HG02943 (cell line): ENCODE measurements around the gene GFRA1.
"Not testable (repeated sequence)": the region's sequence is repeated elsewhere in the genome, so short reads cannot be mapped to it uniquely, and the experiment has no call there.

Experiments
- ATAC-seq: cut with Tn5 transposase; IDR thresholded peaks from one replicate; pipeline ENCODE4 v1.9.1; 2021; ENCODE audit warnings: mild to moderate bottlenecking, low read depth, moderate library complexity; ENCODE audit not compliant: unreplicated experiment

GFRA1 gene

GRCh38 chr10:116165941-116166340 is 107.1 kb downstream of the GFRA1 start:
- ATAC-seq: not testable (repeated sequence)

- ATAC-seq: no peak
Measured at GRCh38 chr10:116164291-116164690, 108.7 kb downstream of the GFRA1 start.

DNA sequence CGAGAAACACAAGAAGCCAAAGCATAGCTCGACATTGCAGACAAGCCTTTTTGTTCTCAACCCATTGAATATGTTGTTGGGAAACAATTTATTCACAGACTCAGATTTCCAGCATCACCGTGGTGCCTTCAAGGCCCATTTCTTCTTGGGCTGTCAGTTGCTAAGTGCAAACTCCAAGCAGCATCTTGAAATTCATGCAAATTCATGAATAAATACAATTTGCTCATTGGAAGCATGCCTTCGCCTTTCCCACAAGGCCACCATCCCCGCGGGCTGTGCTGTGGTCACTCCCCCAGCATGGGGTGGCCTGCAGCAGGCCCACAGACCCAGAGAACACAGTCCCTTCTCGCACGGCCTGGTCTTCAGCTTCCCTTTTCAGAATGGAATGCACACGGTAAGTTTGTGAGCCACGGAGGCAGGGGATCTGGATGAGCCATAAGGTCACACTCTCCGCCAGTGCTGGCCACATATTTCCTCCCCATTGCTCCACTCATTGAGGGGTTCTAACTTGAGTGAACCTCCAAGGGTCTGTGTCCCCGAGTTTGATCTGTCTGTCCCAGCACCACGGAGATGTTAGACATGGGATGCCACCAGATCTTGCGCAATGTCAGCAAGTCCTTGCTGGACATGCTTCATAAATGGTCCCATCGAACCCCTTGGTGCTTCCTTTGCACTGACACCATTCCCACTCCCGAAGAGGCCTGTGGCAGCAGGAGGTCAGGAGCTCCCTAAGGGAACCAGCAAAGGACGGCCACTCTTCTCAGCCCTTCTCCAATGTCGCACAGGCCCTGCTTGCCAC is 109.5 kb downstream of the GFRA1 start:
- no peak for ATAC-seq

- ATAC-seq: no peak
Measured at GRCh38 chr10:116162851-116163250, 110.2 kb downstream of the GFRA1 start.

- no peak for ATAC-seq
Measured at GRCh38 chr10:116160271-116160670, 112.7 kb downstream of the GFRA1 start.

- ATAC-seq: no peak
Measured at GRCh38 chr10:116159197-116159596, 113.8 kb downstream of the GFRA1 start.

GRCh38 chr10:116158036-116158435 is 115.0 kb downstream of the GFRA1 start:
- no peak for ATAC-seq

- no peak for ATAC-seq
Measured at GRCh38 chr10:116157485-116157884, 115.5 kb downstream of the GFRA1 start.

GRCh38 chr10:116156819-116157218 is 116.2 kb downstream of the GFRA1 start:
- no peak for ATAC-seq

- ATAC-seq: no peak
Measured at GRCh38 chr10:116155191-116155590, 117.8 kb downstream of the GFRA1 start.

DNA sequence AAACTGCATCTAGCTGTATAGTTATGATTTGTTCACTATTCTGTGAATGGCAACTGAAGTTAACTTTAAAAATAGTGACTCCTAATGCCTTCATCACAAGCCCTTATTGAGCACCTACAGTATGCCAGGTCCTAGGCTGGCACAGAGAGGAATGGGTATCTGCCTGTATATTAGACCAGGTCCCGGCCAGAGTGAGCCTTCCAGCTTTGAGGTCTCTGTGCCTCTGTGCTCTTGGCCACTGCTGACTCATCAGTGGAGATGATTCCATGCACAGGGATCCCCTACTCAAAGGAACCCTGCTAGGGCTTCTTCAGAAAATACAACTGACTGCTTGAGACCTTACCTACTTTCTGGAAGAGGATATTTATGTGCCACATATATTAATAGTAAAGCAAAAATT is 118.4 kb downstream of the GFRA1 start:
- ATAC-seq: no peak

DNA sequence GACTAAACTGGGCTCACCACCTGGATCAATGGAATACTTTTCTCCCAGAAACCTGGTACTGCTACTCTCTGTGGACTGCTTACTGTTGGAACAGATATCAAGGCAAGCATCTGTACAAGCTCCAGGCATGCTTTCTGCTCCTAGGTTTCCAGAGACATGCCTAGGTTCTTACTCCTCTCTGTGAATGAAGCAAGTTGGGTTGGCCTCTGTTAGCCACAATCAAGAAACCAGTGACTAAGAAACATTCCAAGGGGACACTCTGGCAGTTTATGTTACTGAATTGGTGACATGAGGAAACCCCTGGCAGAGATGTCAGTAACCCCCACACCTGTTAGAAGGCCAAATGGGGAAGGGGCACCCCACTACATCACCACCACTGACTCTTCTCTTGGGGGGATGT is 121.9 kb downstream of the GFRA1 start:
- no peak for ATAC-seq

DNA sequence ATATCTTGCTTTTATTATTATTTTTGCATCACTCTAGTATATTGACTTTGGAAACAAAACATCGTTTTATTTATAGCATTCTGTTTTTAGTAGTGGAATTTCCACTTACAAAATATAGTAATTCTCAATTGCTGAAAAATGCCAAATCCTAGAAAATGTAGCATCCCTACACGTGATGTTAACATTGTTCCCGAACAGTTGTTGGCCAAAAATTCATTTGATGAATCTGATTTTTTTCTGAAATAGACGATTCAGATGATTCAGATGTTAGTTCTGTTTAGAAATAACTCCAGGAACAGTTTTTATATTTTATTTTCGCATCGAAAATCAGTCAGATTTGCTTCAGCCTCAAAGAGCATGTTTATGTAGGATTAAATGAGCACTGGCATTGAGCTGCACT is 122.4 kb downstream of the GFRA1 start:
- no peak for ATAC-seq

DNA sequence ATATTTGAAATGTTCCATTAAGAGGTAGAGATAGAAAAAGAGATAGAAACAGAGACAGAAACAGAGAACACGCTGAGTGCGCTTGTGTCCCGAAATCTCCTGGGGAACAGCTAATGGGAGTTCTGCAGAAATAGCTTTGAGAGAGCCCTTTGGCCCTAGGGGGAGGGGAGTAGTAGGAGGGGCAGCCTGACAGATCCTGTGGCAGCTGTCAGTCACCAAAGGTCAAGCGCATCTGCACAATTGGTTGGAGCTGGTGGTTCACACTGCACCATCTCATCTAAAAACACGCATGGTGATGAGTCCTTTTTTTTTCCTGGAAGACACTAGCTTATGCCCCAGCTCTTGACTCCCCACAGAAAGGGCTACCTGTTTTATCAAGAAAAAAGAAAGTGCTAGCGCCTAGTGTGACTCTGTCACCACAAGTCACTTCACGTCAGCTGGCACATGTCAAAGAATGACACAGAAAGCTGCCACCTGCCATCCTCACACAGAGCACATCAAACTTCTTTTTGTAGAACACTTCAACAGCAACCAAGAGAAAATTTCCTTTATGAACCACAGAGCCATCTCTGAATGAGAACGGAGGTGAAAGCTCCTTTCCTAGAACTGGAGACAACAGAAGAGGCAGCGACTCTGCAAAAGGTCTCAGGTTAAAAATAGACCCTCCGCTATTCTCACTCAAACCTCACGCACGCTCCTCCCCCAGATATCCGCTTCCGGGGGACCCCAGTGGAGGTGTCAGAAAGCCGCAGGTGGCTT is 125.7 kb downstream of the GFRA1 start:
- no peak for ATAC-seq

- ATAC-seq: no peak
Measured at GRCh38 chr10:116146372-116147140, 126.5 kb downstream of the GFRA1 start.

DNA sequence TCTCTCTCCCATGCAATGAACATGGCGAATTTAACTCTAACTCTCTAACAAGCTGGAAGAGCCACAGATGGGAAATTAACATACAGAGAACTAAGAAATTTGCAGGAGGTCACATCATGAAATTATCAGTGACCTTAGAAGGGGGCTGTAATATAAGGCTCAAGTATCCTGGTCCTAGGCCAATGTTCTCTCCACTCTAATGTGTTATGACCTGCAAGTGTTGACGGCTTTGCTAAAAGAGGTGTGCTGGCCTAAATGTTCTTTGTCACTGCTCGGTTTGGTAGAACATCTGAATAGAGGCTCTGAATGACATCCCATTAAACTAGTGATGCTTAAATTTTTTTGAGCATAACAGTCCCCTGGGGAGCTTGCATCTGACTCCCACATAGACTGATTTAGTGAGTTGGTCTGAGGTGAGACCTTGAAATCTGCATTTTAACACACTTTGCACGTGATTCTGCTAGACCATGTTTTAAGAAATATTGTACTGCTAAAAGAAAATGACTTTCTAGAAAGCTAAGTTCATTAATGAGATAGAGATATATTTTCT is 129.3 kb downstream of the GFRA1 start:
- ATAC-seq: no peak

DNA sequence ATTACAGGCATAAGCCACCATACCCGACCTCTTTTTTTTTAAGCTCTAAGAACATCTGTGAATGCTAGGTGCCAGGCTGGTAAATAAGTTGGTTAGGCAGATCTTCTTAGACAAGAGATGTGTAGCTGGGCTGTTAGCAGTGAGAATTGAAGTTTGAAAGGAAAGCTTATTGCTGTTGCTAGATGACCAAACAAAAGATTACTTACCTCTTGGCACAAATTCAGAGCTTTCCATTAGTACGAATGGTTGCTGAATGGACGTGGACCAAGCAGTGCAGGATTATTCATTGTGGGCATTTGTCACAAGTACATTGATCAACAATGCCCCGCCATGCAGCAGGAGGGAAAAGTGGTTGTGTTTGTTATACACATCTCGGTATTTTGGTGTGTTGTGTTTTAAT is 131.2 kb downstream of the GFRA1 start:
- no peak for ATAC-seq

DNA sequence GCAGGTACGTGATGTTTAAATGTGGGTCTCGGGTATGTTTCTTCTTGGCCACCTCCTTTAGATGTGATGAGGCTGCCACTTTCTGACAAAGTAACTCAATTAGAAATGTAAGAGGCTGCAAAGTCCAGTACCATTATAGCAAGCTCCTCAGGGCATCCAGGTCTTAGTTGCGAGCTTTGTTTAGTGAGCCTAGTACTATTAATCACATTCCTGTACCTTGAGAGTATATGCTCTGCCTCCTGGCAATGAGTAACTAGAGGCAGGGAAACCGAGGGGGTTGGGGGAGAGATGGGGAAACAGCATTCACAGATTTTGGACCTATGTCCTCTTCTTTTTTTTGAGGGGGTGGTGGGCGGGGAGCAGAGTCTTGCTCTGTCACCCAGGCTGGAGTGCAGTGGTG is 131.8 kb downstream of the GFRA1 start:
- ATAC-seq: no peak

DNA sequence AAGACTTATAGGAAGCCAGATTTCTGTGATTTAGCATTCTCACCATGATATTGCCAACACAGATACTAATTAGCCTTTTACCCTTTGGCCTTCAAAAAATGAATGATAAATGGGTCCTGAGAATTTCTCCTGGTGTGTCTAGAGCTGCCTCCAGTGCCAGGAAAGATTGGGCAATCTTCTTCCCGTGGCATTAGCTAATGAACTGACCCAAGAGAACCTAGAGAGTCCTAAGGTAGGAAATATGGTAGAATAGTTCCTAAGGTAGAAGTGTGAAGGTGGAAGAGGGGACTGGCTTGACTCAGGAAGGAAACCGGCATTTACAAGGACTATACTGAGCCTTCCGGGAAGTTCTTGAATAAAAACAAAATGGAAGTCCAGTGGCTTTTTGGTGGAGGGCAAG is 133.1 kb downstream of the GFRA1 start:
- no peak for ATAC-seq

- ATAC-seq: no peak
Measured at GRCh38 chr10:116138897-116139296, 134.1 kb downstream of the GFRA1 start.

GRCh38 chr10:116136261-116136660 is 136.7 kb downstream of the GFRA1 start:
- no peak for ATAC-seq
